ENCODE measurements around the gene NPPA.
"Not testable (repeated sequence)": the region's sequence is repeated elsewhere in the genome, so short reads cannot be mapped to it uniquely, and the experiment has no call there.

NPPA gene

DNA sequence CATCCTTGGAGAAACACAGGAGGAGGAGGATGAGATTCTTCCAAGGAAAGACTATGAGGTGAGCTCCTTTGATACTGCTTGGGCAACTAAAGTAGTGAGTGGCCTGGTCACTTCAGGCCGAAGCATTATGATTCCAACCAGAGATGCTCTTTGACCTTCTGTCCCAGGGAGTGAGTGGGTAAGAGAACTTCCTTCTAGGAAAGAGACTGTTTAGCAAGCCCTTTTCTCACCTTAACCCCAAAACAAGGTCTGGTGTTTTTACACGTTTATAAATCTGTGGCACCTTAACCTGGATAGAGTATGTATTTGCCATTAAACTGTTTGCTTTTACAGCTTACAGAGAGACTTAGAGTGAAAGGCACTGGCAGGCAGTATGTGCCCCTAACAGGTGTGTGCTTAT is 40.5 kb downstream of the NPPA start:
- no peak for DNase-seq (ENCODE audit: low read depth in 3 of 3)

DNA sequence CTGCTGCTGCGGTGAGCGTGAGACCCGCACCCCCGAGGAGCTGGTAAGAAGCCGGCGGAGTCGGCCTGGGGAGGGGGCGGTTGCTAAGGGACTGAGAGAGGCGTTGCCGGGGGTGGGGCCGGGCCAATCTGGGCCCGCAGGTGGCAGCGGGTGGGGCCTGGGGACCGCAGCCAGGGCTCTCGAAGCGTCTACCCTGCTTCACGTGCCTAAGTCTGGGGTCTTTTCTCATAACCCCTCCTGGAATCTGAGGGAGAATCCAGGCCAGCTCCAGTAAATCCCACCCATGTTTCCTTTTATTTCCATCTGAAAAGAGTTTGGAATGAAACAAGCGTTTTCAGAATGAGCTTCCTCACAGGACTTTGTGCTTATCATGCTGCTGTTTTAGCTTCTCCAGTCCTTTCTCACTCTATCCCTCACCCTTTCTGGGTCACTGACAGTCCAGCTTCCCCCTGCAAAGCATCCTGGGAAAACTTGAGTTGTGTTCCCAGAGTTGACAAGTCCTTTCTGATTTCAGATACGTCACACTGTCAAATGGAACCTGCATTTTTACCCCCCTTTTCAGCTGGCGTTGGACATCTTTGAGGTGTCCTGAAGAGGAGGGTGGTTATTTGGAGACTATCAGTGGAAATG is 41.2 kb downstream of the NPPA start:
- DNase-seq (ENCODE audit: low read depth in 3 of 3), result no peak

- DNase-seq (ENCODE audit: low read depth in 3 of 3), result peak; percentile 97 to 99 (median 98)
Observed at GRCh38 chr1:11805422-11806306, 41.9 kb downstream of the NPPA start, which contains the start of the genes CLCN6 and MTHFR. Gene CLCN6, plus strand, starts transcription at chr1:11806191. Its CDS starts 72 bp downstream, at chr1:11806263. Gene MTHFR, minus strand, starts transcription at chr1:11805964. Its CDS starts 2,848 bp downstream, at chr1:11803116.

DNA sequence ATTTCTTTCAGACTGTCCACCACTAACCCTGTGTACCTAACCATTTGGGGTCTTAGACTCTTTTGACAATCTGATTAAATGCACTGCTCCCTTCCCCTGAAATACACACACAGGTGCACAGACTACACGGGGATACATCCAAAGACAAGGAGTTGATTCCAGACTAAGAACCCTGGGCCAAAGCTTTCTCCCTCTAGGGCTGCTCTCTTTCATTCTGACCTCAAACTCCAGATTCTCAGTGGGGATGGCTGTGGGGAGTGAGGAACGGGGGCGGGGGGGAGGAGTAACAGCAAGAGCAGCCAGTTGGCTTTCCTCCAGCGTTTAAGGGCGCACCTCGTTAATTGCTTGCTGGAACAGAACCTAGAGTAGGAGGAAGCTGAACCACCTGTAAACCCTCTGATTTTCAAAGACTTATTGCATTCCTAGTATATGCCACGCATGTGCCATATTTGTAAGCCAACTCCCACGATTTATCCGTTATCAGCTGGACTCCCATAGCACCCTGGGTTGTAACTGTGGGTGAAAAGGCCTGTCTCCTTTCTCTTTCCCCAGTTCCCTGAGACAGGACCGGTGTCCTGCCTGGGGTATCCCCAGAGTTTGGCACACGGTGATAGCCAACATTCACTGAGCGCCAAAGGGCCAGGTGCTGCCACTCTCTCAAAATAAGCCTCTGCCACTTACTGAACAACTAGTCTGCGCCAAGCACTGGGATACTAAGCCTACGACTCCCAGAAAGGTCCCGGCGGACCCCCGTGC is 42.7 kb downstream of the NPPA start:
- DNase-seq (ENCODE audit: low read depth in 3 of 3), result peak in 1 of 3 donors; percentile 3

- DNase-seq (ENCODE audit: low read depth in 3 of 3), result not testable (repeated sequence)
Observed at GRCh38 chr1:11803924-11804665, 43.5 kb downstream of the NPPA start.

DNA sequence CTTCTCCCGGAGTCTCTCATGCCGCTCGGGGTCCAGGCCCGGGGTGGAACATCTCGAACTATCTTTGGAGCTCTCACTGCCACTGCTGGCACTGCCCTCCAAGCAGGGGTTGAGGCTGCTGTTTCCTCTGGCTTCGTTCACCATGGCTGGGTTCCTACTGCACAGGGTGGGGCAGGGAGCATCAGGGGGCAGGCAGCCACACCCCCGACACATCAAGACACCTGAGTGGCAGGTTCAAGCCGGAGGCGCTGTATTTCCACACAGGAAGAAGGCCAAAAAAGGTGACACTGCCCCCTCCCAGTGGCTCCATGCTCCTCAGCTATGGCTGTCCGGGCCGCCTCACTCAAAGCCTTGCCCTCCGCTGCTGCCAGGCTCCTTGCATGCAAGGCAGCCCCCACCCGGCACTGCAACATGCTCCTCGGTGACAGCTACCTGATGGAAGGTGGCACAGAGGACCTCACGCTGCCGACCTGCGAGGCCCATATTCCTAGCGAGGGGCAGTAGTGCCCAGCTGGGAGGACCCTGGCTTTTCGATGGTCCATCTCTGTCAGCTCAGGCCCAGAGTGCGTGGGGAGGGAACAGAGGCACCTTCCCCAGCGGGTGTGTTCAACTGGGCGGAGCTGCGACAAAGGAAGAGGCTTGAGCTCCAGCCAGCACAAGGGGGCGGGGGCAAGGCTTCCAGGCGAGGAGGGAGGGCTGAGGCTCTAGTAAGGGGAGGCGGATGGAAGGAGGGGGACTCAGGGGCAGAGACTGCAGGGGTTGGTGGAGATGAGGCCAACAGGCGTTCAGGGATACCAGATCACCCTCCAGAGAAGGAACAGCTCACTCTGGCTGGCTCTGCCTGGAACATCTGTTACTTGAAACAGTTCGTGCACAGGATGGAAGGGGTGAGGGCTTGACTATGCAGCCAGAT is 44.4 kb downstream of the NPPA start:
- DNase-seq (ENCODE audit: low read depth in 3 of 3), result peak; percentile 18 to 69 (median 33)

DNA sequence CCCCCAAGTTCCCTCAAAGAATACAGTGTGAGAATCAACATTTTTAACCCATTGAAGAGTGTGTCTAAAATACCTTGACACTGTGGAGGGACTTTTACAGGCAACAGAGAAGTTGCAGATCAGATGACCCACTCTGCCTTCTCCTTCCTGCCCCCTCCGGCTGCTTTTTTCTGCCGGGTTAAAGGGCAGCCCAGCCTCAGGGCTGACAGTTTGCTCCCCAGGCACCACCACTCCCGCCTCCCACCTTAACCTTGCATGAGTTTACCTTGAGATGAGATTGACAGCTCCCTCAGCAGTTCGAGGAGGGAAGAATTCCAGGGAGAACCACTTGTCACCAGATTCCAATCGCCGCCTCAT is 45.0 kb downstream of the NPPA start:
- DNase-seq (ENCODE audit: low read depth in 3 of 3), result no peak

DNA sequence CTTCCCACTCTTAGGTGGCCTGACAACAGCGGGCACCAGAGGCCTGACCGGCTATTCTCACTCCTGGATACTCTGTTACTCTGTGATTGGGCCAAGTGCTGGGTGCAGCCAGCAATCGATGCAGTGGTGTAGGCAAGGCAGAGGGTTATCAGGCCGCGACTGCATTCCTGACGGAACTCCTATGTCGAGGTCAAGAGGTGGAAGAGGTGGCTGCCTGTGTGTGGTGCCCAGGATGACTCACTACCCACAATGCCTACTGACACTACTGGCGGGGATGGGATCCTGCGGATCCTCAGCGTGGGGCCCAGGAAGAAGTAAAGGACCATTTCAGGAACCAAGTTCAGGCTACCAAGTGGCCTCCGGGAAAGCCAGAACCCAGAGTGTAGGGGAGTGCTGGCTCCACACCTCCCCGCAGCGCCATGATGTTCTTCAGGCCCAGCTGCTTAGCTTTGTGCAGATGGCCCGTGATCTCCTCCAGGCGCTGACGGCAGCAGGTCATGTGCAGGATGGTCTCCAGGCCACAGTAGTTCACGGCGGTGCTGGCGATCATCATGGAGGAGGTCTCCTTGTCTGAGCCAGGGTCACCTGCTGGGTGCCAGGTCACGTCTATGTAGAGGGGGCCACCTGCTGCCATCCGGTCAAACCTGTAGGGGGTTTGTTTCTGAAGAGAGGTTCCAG is 46.7 kb downstream of the NPPA start:
- no peak for DNase-seq (ENCODE audit: low read depth in 3 of 3)

DNA sequence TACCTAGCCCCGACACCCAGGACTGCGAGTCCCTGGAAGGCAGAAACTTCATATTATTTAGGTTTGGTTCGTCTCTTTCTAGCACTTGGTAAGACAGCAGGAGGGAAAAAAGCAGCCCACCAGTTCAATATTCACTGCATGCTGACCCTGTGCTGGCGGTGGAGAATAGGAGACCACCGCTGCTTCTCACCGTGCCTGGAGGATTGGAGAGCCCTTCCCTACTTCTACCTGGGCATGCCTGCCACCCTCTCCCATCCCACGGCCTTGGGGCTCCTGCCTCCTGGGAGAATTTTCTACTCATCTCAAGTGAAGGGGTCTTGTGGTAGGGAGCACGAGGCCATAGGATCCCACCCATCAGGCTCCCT is 47.2 kb downstream of the NPPA start:
- DNase-seq (ENCODE audit: low read depth in 3 of 3), result no peak

DNA sequence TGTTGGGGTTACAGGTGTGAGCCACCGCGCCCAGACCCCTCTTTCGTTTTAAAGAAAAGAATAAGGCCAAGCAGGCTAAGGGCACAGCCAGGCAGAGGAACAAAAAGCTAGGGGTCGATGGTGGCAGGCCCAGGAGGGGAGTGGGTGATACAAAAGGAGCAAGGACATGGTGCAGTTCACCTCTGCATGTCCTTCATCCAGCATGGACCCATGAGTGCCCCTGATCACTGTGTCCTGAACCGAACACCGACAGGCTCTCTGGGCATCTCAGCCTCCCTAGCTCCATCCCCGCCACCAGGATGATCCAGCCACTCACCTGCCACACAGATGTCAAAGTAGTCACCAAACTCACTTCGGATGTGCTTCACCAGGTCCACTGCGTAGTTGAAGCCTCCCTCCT is 47.7 kb downstream of the NPPA start:
- DNase-seq (ENCODE audit: low read depth in 3 of 3), result no peak

DNA sequence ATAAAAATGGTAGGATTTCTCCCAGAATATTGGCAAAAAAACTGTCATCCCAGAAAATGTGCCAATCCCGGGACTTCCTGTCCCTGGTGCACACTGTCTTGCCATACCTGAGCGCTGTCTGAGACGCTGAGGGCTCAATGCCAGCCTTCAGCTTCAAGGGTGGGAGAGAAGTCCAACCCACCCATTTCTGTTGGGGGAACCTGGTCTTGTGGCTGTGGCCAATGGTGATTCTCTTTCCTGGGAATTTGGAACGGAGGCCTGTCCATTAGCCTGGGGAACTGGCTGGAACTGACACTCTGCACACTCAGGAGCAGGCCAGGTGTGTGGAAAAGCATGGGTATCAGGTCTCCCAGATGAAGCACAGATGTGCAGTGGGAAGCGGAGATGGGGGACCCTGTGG is 48.5 kb downstream of the NPPA start:
- DNase-seq (ENCODE audit: low read depth in 3 of 3), result no peak

DNA sequence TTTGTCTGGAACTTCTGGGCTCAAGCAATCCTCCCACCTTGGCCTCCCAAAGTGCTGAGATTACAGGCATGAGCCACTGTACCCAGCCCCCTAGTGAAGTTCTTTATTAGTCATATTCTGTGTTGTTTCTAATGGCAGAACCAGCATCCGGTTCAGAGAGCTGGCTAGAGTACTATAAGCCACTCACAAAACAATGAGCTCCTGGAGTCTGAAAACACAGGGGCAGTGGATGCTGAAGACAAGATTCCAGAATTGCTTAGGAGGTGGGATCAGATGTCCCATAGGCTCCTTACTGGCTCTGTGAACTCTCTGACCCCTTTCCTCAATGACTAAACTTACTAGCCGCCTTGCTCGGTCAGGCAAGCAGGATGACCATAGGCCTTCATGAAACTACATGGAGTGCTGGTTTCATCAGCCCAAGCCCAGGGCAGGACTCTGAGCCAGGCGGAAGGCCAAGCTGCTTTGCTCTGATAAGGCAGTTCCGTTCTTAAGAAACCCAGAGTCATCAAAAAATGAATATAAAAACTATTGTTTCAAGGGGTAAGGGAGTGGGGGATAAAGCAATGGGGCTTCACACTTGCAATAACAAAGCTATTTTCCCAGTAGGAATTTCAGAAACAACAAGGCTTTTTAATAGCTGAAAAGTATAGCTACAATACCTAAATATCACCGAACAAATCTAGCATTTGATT is 49.9 kb downstream of the NPPA start:
- DNase-seq (ENCODE audit: low read depth in 3 of 3), result no peak

DNA sequence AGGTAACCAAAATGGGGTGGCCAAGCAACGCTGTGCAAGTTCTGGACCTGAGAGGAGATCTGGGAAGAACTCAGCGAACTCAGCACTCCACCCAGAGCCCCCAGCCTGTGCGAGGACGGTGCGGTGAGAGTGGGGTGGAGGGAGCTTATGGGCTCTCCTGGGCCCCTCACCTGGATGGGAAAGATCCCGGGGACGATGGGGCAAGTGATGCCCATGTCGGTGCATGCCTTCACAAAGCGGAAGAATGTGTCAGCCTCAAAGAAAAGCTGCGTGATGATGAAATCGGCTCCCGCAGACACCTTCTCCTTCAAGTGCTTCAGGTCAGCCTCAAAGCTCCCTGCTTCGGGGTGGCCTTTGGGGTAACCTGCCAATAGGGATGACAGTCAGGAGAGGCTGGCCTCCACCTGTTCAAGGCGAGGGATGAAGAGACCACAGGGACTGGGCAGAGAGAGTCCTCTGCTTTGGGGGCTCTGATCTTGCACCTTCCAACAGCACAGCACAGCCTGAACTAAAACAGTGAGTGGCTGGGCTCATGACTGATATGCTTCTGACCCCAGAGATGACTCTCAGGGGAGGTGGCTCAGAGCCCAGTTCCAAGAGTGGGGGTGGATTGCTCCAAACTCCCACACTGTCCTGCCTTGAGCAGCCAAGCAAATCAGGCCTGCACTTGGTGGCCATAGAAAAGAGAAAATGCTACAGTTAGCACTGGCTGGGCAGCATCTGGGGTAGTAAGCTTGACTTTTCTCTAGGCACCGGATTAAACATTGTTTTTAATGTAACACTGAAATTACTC is 51.4 kb downstream of the NPPA start:
- no peak for DNase-seq (ENCODE audit: low read depth in 3 of 3)

Measured in stimulated activated CD4-positive, alpha-beta T cell treated with anti-CD3 and anti-CD28 coated beads, TNF-alpha, amount 100 ng/mL, for 48 hours (primary cell).